ENCODE data around the gene SPTBN1.

- TF ChIP-seq GLIS3 (CRISPR knock-in tag; IDR thresholded peaks at IDR 0.05) = no peak
- no peak for TF ChIP-seq RARB (CRISPR knock-in tag; IDR thresholded peaks at IDR 0.05)
- TF ChIP-seq PATZ1 (CRISPR knock-in tag; IDR thresholded peaks at IDR 0.05; ENCODE audit: borderline replicate concordance) = no peak
- TF ChIP-seq, protein P1, sequence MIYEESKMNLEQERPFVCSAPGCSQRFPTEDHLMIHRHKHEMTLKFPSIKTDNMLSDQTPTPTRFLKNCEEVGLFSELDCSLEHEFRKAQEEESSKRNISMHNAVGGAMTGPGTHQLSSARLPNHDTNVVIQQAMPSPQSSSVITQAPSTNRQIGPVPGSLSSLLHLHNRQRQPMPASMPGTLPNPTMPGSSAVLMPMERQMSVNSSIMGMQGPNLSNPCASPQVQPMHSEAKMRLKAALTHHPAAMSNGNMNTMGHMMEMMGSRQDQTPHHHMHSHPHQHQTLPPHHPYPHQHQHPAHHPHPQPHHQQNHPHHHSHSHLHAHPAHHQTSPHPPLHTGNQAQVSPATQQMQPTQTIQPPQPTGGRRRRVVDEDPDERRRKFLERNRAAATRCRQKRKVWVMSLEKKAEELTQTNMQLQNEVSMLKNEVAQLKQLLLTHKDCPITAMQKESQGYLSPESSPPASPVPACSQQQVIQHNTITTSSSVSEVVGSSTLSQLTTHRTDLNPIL (CRISPR knock-in tag; IDR thresholded peaks at IDR 0.05; ENCODE audit: low read depth) = no peak
- TF ChIP-seq ZFP3 (CRISPR knock-in tag; IDR thresholded peaks at IDR 0.05) = no peak
- TF ChIP-seq BACH2 (CRISPR knock-in tag; IDR thresholded peaks at IDR 0.05; ENCODE audit: borderline replicate concordance) = no peak
- no peak for TF ChIP-seq ESRRG (CRISPR knock-in tag; IDR thresholded peaks at IDR 0.05)
- TF ChIP-seq ZNF8 (CRISPR knock-in tag; IDR thresholded peaks at IDR 0.05) = no peak
- TF ChIP-seq TCF4 (CRISPR knock-in tag; IDR thresholded peaks at IDR 0.05; ENCODE audit: borderline replicate concordance) = no peak
- TF ChIP-seq CSDC2 (CRISPR knock-in tag; IDR thresholded peaks at IDR 0.05) = no peak
Measured at GRCh38 chr2:54638103-54638502, 182.0 kb downstream of the SPTBN1 start.
